H9 (cell line): ENCODE results near the gene LY6G5C. TPM values are rescaled to one million over a fixed set of nuclear protein-coding genes. Genes with fewer than 3 reads are reported as not detected.
A peak's percentile ranks its signal among the peaks of the same experiment; 100 is the strongest.

Source experiments
- DNase-seq: peaks from one replicate; pipeline ENCODE4 v3.0.0-alpha.2; 2017
- H2AFZ ChIP-seq: one replicate; pipeline ENCODE4 v1.6.1; 2013; ENCODE audit warnings: mild to moderate bottlenecking, low read length, control low read depth, moderate library complexity
- H2AK5ac ChIP-seq: 2 replicates; pipeline ENCODE4 v1.6.1; 2013; ENCODE audit warnings: low read length, control low read depth, mixed read lengths; ENCODE audit not compliant: insufficient read length
- H2BK120ac ChIP-seq: one replicate; pipeline ENCODE4 v1.6.1; 2013; ENCODE audit warnings: low read depth, mild to moderate bottlenecking, low read length, control low read depth, inconsistent platforms; ENCODE audit not compliant: poor library complexity, severe bottlenecking
- H2BK12ac ChIP-seq: 2 replicates; pipeline ENCODE4 v1.6.1; 2013; ENCODE audit warnings: low read length, control low read depth, mixed read lengths, low read depth; ENCODE audit not compliant: insufficient read length
- H2BK15ac ChIP-seq: 2 replicates; pipeline ENCODE4 v1.6.1; 2013; ENCODE audit warnings: low read depth, low read length, control low read depth
- H2BK20ac ChIP-seq: one replicate; pipeline ENCODE4 v1.6.1; 2013; ENCODE audit warnings: low read depth, mild to moderate bottlenecking, low read length, control low read depth, inconsistent platforms; ENCODE audit not compliant: poor library complexity, severe bottlenecking
- H2BK5ac ChIP-seq: 2 replicates; pipeline ENCODE4 v1.6.1; 2013; ENCODE audit warnings: low read length, control low read depth, mixed read lengths; ENCODE audit not compliant: insufficient read length
- H3K14ac ChIP-seq: 2 replicates; pipeline ENCODE4 v1.6.1; 2013; ENCODE audit warnings: low read length, control low read depth; ENCODE audit not compliant: insufficient read depth
- H3K18ac ChIP-seq: 2 replicates; pipeline ENCODE4 v1.6.1; 2013; ENCODE audit warnings: low read depth, mild to moderate bottlenecking, mixed read lengths, low read length, control low read depth; ENCODE audit not compliant: insufficient read length
- H3K23ac ChIP-seq: 2 replicates; pipeline ENCODE4 v1.6.1; 2013; ENCODE audit warnings: low read length, control low read depth, mixed read lengths, low read depth; ENCODE audit not compliant: insufficient read length
- H3K23me2 ChIP-seq: 2 replicates; pipeline ENCODE4 v1.6.1; 2013; ENCODE audit warnings: low read depth, mild to moderate bottlenecking, mixed read lengths, low read length, control low read depth; ENCODE audit not compliant: insufficient read length, poor library complexity, severe bottlenecking
- H3K27ac ChIP-seq: 2 replicates; pipeline ENCODE4 v1.5.1; 2013; ENCODE audit warnings: low read length, control low read depth, mixed read lengths, low read depth; ENCODE audit not compliant: insufficient read length
- H3K27me3 ChIP-seq: 2 replicates; pipeline ENCODE4 v1.6.1; 2013; ENCODE audit warnings: low read length, control low read depth, inconsistent platforms; ENCODE audit not compliant: insufficient read depth
- H3K4ac ChIP-seq: 2 replicates; pipeline ENCODE4 v1.6.1; 2013; ENCODE audit warnings: low read depth, mild to moderate bottlenecking, control low read depth, inconsistent platforms, low read length, moderate library complexity
- H3K4me1 ChIP-seq: 2 replicates; pipeline ENCODE4 v1.6.1; 2013; ENCODE audit warnings: low read length, control low read depth, inconsistent platforms; ENCODE audit not compliant: insufficient read depth
- H3K4me2 ChIP-seq: 2 replicates; pipeline ENCODE4 v1.6.1; 2013; ENCODE audit warnings: low read length, control low read depth, mixed read lengths; ENCODE audit not compliant: insufficient read length, insufficient read depth
- H3K56ac ChIP-seq: 2 replicates; pipeline ENCODE4 v1.6.1; 2013; ENCODE audit warnings: low read depth, mild to moderate bottlenecking, mixed read lengths, low read length, control low read depth; ENCODE audit not compliant: insufficient read length
- H3K79me1 ChIP-seq: 2 replicates; pipeline ENCODE4 v1.6.1; 2013; ENCODE audit warnings: low read depth, mild to moderate bottlenecking, moderate library complexity, low read length, control low read depth, inconsistent platforms; ENCODE audit not compliant: insufficient read depth, poor library complexity, severe bottlenecking
- H3K79me2 ChIP-seq: 2 replicates; pipeline ENCODE4 v1.6.1; 2013; ENCODE audit warnings: low read length, control low read depth, inconsistent platforms; ENCODE audit not compliant: insufficient read depth
- H3K9ac ChIP-seq: 2 replicates; pipeline ENCODE4 v1.6.1; 2013; ENCODE audit warnings: low read length, control low read depth, mixed read lengths; ENCODE audit not compliant: insufficient read length; ENCODE audit errors: extremely low read depth
- H3K9me3 ChIP-seq: one replicate; pipeline ENCODE4 v1.6.1; 2013; ENCODE audit warnings: low read depth, low read length, inconsistent platforms; ENCODE audit not compliant: control insufficient read depth
- H3T11ph ChIP-seq: one replicate; pipeline ENCODE4 v1.6.1; 2013; ENCODE audit warnings: mild to moderate bottlenecking, low read length, control low read depth, inconsistent platforms
- H4K20me1 ChIP-seq: one replicate; pipeline ENCODE4 v1.6.1; 2013; ENCODE audit not compliant: control insufficient read depth, insufficient read length, insufficient read depth
- H4K5ac ChIP-seq: 2 replicates; pipeline ENCODE4 v1.6.1; 2013; ENCODE audit warnings: low read depth, mild to moderate bottlenecking, mixed read lengths, low read length, control low read depth; ENCODE audit not compliant: insufficient read length
- H4K8ac ChIP-seq: replicated peaks from 2 replicates; pipeline ENCODE4 v1.6.1; 2013; ENCODE audit warnings: low read length, control low read depth, mixed read lengths, low read depth; ENCODE audit not compliant: insufficient read length
- H4K91ac ChIP-seq: 2 replicates; pipeline ENCODE4 v1.6.1; 2013; ENCODE audit warnings: low read depth, mild to moderate bottlenecking, moderate library complexity, mixed read lengths, low read length, control low read depth; ENCODE audit not compliant: insufficient read length
- H3K27ac Mint-ChIP-seq, 3 experiments: 2 replicates in 2 of 3; 3 replicates in 1 of 3; pipeline ENCODE4 v1.8.0; 2020 to 2021; ENCODE audit warnings: mixed read lengths in 3 of 3, mild to moderate bottlenecking in 1 of 3, moderate library complexity in 1 of 3
- H3K27me3 Mint-ChIP-seq: 2 replicates; pipeline ENCODE4 v1.8.0; 2021; ENCODE audit warnings: low read depth, mild to moderate bottlenecking, moderate library complexity, mixed read lengths
- H3K36me3 Mint-ChIP-seq, 3 experiments: 2 replicates in 2 of 3; 3 replicates in 1 of 3; pipeline ENCODE4 v1.8.0; 2020 to 2021; ENCODE audit warnings: low read depth in 3 of 3, mixed read lengths in 3 of 3; ENCODE audit not compliant: insufficient read depth in 1 of 3
- H3K4me1 Mint-ChIP-seq, 2 experiments: 2 replicates each; pipeline ENCODE4 v1.8.0; 2020; ENCODE audit warnings: mixed read lengths in 2 of 2
- H3K4me3 Mint-ChIP-seq, 2 experiments: 2 replicates in 1 of 2; 3 replicates in 1 of 2; pipeline ENCODE4 v1.8.0; 2020 to 2021; ENCODE audit warnings: mild to moderate bottlenecking in 2 of 2, mixed read lengths in 2 of 2, moderate library complexity in 1 of 2
- H3K9me3 Mint-ChIP-seq, 2 experiments: 2 replicates in 1 of 2; 3 replicates in 1 of 2; pipeline ENCODE4 v1.8.0; 2020; ENCODE audit warnings: mild to moderate bottlenecking in 2 of 2, mixed read lengths in 2 of 2, moderate library complexity in 1 of 2
- CTCF ChIP-seq: fragments of 200-600 bp; sonication (generic); conservative IDR thresholded peaks from 3 replicates; pipeline ENCODE4 v1.8.0; 2021; ENCODE audit warnings: antibody characterized with exemption, mild to moderate bottlenecking
- WGBS: extraction: QIAGEN DNeasy Blood & Tissue Kit; methylation state at CpG from one replicate; pipeline ENCODE4 v1.1.7; 2013; ENCODE audit warnings: missing lambda C conversion rate, low lambda C conversion rate, mixed read lengths; ENCODE audit not compliant: insufficient read length; ENCODE audit errors: extremely low coverage; 5-methylcytosine and 5-hydroxymethylcytosine counted together
- total RNA-seq: library from RNA; stranded (reverse); gene quantifications from 2 replicates; pipeline ENCODE4 v1.2.1, GENCODE V29; 2021

LY6G5C gene
- total RNA-seq, 1 experiment from 2014 or later, result 2.2 TPM

- no peaks in the 10 kb centered on the region for H3K79me2 ChIP-seq
- no peak overlapping the region for H2AFZ ChIP-seq
- no peak overlapping the region for H3K9ac ChIP-seq
- peaks cover 25 to 30% of the 10 kb centered on the region in 2 experiments for H3K4me1 Mint-ChIP-seq
- peaks cover 18% of the 10 kb centered on the region for H3K23me2 ChIP-seq
- no peaks in the 10 kb centered on the region for H3K9me3 ChIP-seq
- no CpG with 5 or more reads among the region's 13 CpGs for WGBS
- H3K79me1 ChIP-seq, result no peaks in the 10 kb centered on the region
- H3K27ac Mint-ChIP-seq, result peak overlapping the region in 2 of 3 experiments; percentile 67 to 98; a peak in 5 of 7 replicates
- H3K27ac ChIP-seq, result no peak overlapping the region
- H3K36me3 Mint-ChIP-seq, result peaks cover 4 to 31% (median 20%) of the 10 kb centered on the region in 3 experiments
- H4K20me1 ChIP-seq, result no peaks in the 10 kb centered on the region
- H2BK12ac ChIP-seq, result no peak overlapping the region
- H2BK5ac ChIP-seq, result no peak overlapping the region
- H3K4me1 ChIP-seq, result no peaks in the 10 kb centered on the region
- H3K18ac ChIP-seq, result no peak overlapping the region
- H2AK5ac ChIP-seq, result no peak overlapping the region
- H4K91ac ChIP-seq, result no peak overlapping the region
- H3K4ac ChIP-seq, result no peak overlapping the region
- peak overlapping the region; percentile 51 for H3K4me2 ChIP-seq
- H3K27me3 ChIP-seq, result no peaks in the 10 kb centered on the region; the same call in 1 of the 2 replicates
- no peak overlapping the region for H3K14ac ChIP-seq
- no peaks in the 10 kb centered on the region; a peak in 3 of 5 replicates for H3K9me3 Mint-ChIP-seq
- peak overlapping the region; percentile 76 to 89 for H3K4me3 Mint-ChIP-seq
- H3K27me3 Mint-ChIP-seq, result peaks cover 26% of the 10 kb centered on the region
- peak; percentile 60 for DNase-seq
- H3K23ac ChIP-seq, result no peak overlapping the region
- no peak overlapping the region for H2BK15ac ChIP-seq
- H3T11ph ChIP-seq, result no peak overlapping the region
- H2BK120ac ChIP-seq, result no peak overlapping the region
- no peak overlapping the region for H4K8ac ChIP-seq
- H4K5ac ChIP-seq, result no peak overlapping the region
- no peak for TF ChIP-seq CTCF
- H2BK20ac ChIP-seq, result no peak overlapping the region
- H3K56ac ChIP-seq, result no peak overlapping the region
Observed at GRCh38 chr6:31683591-31683990, 2.7 kb upstream of the LY6G5C start.
